PC-9 (cell line): ENCODE results near the gene CREBBP. TPM values are rescaled to one million over a fixed set of nuclear protein-coding genes. Genes with fewer than 3 reads are reported as not detected.

Experiments
- BruUV-seq: library from RNA; stranded (reverse); fragments of 400-500 nt; replicated peaks from 2 replicates; lab custom pipeline; 2021; lab: Mats Ljungman, UMichigan
- CTCF ChIA-PET: fragments of 300-600 bp; sonication (Branson Sonifier 250); formaldehyde crosslinking; loops from one replicate; lab custom pipeline; 2022; ENCODE audit warnings: antibody characterized with exemption; lab: Charles Lee
- POLR2A ChIA-PET: fragments of 300-600 bp; sonication (Branson Sonifier 250); formaldehyde crosslinking; loops from one replicate; lab custom pipeline; 2022; ENCODE audit warnings: antibody characterized with exemption; ENCODE audit not compliant: unreplicated experiment; lab: Charles Lee
- DNase-seq, 2 experiments: peaks; one replicate each; pipeline versions ENCODE4 v3.0.0 to v3.0.0-alpha.2; 2015 to 2022; ENCODE audit warnings: mixed read lengths in 1 of 2
- H2AFZ ChIP-seq: fragments of 200-600 bp; sonication (generic); 2 replicates; pipeline ENCODE4 v1.8.1; 2017; ENCODE audit warnings: antibody characterized with exemption
- H3F3A ChIP-seq: fragments of 200-600 bp; sonication (generic); 2 replicates; pipeline ENCODE4 v1.8.1; 2017; ENCODE audit warnings: antibody characterized with exemption, mild to moderate bottlenecking, low read depth; ENCODE audit not compliant: insufficient read depth
- H3K27ac ChIP-seq: fragments of 200-600 bp; sonication (generic); 2 replicates; pipeline ENCODE4 v1.6.1; 2016; ENCODE audit warnings: mixed run types
- H3K27me3 ChIP-seq: fragments of 200-600 bp; sonication (generic); 2 replicates; pipeline ENCODE4 v1.6.1; 2016; ENCODE audit warnings: low read depth, mixed run types; ENCODE audit not compliant: insufficient read depth
- H3K36me3 ChIP-seq: fragments of 200-600 bp; sonication (generic); 2 replicates; pipeline ENCODE4 v1.6.1; 2016; ENCODE audit warnings: low read depth, mixed run types
- H3K4me1 ChIP-seq: fragments of 200-600 bp; sonication (generic); replicated peaks from 2 replicates; pipeline ENCODE4 v1.6.1; 2016; ENCODE audit warnings: mixed run types; ENCODE audit not compliant: insufficient read depth
- H3K4me2 ChIP-seq: fragments of 200-600 bp; sonication (generic); 2 replicates; pipeline ENCODE4 v1.6.1; 2017; ENCODE audit warnings: mixed run types
- H3K4me3 ChIP-seq: fragments of 200-600 bp; sonication (generic); 2 replicates; pipeline ENCODE4 v1.6.1; 2016; ENCODE audit warnings: mixed run types
- H3K79me2 ChIP-seq: fragments of 200-600 bp; sonication (generic); 2 replicates; pipeline ENCODE4 v1.6.1; 2017; ENCODE audit warnings: low read depth, mixed run types
- H3K9me2 ChIP-seq: fragments of 200-600 bp; sonication (generic); 2 replicates; pipeline ENCODE4 v1.8.1; 2017; ENCODE audit warnings: mild to moderate bottlenecking; ENCODE audit not compliant: insufficient read depth
- H3K9me3 ChIP-seq: fragments of 200-600 bp; sonication (generic); 2 replicates; pipeline ENCODE4 v1.8.1; 2016; ENCODE audit warnings: low read depth; ENCODE audit not compliant: insufficient read depth
- H4K20me1 ChIP-seq: fragments of 200-600 bp; sonication (generic); 2 replicates; pipeline ENCODE4 v1.8.1; 2017; ENCODE audit not compliant: insufficient read depth
- EZH2 ChIP-seq: fragments of 200-600 bp; sonication (generic); IDR thresholded peaks from 2 replicates; pipeline ENCODE4 v1.8.0; 2017; ENCODE audit warnings: antibody characterized with exemption, low read depth
- intact Hi-C: fragments of 100-400 bp; cut with micrococcal nuclease; formaldehyde crosslinking; loops from one replicate; pipeline ENCODE4 v1.10.0; 2022; ENCODE audit not compliant: unreplicated experiment
- total RNA-seq: library from RNA; stranded (reverse); gene quantifications from 2 replicates; pipeline ENCODE4 v1.2.3, GENCODE V29; 2021
- TF ChIP-seq, protein P1 (sequence below): fragments of 200-600 bp; sonication (generic); conservative IDR thresholded peaks from 2 replicates; pipeline ENCODE4 v1.6.1; 2017; ENCODE audit warnings: mixed run types, antibody characterized with exemption, mild to moderate bottlenecking, moderate library complexity

Gene CREBBP
- total RNA-seq, 1 experiment from 2014 or later = 74.9 TPM

DNA sequence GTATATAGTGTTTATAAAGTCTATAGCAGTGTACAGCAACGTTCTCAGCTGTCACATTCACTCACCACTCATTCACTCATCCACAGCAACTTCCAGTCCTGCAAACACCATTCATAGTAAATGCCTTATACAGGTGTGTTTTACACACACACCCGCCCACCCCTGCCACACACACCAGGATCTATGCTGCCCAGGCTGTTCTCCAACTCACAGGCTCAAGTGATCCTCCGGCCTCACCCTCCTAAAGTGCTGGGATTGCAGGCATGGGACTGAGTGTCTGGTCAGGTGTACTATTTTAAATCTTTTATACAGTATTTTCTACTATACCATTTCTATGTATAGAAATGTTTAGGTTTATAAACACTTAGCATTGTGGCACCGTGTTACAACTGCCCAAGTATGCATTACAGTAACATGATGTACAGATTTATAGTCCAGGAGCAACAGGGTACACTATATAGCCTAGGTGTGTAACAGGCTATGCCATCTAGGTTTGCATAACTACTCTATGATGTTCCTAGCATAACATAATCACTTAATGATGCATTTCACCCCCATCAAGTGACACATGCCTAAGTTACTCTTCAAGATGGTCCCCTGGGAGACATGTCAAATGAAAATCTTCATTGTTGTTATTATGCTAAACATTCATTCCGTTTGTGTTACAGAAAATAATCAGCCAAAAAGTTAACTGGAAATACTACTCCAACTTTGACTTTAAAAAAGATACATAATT is 42.5 kb downstream of the CREBBP start:
- intact Hi-C loops = no loop called here
- Histone ChIP-seq H3F3A (0 out of 2 replicates have a peak, but pooled peaks cover 12% of the 10 kb centered on the region), H3K79me2 (peaks cover 84% of the 10 kb centered on the region), H3K9me2 (no peaks in the 10 kb centered on the region), H3K9me3 (0 out of 2 replicates have a peak, but pooled peaks cover 4% of the 10 kb centered on the region), H3K27ac (no peak overlapping the region), H4K20me1 (peaks cover 65% of the 10 kb centered on the region), H3K36me3 (no peaks in the 10 kb centered on the region), H2AFZ (no peak overlapping the region), H3K4me3 (no peak overlapping the region), H3K4me1 (no peaks in the 10 kb centered on the region), H3K4me2 (no peak overlapping the region), H3K27me3 (no peaks in the 10 kb centered on the region)
- TF ChIP-seq, protein P1, sequence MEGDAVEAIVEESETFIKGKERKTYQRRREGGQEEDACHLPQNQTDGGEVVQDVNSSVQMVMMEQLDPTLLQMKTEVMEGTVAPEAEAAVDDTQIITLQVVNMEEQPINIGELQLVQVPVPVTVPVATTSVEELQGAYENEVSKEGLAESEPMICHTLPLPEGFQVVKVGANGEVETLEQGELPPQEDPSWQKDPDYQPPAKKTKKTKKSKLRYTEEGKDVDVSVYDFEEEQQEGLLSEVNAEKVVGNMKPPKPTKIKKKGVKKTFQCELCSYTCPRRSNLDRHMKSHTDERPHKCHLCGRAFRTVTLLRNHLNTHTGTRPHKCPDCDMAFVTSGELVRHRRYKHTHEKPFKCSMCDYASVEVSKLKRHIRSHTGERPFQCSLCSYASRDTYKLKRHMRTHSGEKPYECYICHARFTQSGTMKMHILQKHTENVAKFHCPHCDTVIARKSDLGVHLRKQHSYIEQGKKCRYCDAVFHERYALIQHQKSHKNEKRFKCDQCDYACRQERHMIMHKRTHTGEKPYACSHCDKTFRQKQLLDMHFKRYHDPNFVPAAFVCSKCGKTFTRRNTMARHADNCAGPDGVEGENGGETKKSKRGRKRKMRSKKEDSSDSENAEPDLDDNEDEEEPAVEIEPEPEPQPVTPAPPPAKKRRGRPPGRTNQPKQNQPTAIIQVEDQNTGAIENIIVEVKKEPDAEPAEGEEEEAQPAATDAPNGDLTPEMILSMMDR = no peak
- no peak for TF ChIP-seq EZH2
- CTCF ChIA-PET = interaction anchor here (0.6 kb wide), 1 partner anchor 130 kb away, joined by 3 read pairs; no protein-coding TSS in a partner anchor
- no peak for DNase-seq
- POLR2A ChIA-PET = interaction anchor here (0.7 kb wide), 1 partner anchor 555 kb away, joined by 12 read pairs; no protein-coding TSS in a partner anchor
- BruUV-seq = no TSS peak

DNA sequence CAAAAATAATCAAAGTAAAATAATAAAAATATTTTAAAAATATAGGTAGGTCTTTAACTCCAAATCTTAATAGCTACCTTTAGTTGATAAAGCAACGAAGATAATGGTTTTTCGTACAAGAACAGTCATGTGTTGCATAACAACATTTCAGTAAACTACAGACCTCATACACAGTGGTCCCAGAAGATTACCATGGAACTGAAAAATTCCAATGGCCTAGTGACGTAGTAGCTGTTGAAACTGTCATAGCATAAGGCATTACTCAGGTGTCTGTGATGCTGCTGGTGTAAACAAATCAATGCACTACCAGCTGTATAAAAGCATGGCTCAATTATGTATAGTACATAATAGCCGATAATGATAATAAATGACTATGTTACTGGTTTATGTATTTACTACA is 43.9 kb downstream of the CREBBP start:
- no peak for DNase-seq
- H3K9me3 ChIP-seq = 0 out of 2 replicates have a peak, but pooled peaks cover 10% of the 10 kb centered on the region
- no peaks in the 10 kb centered on the region for H3K27me3 ChIP-seq
- H2AFZ ChIP-seq = no peak overlapping the region
- TF ChIP-seq, protein P1 = no peak
- TF ChIP-seq EZH2 = no peak
- H3K27ac ChIP-seq = no peak overlapping the region
- H3K36me3 ChIP-seq = no peaks in the 10 kb centered on the region
- intact Hi-C loops = no loop called here
- H3K79me2 ChIP-seq = peaks cover 84% of the 10 kb centered on the region
- no peak overlapping the region for H3K4me3 ChIP-seq
- H3F3A ChIP-seq = peaks cover 17% of the 10 kb centered on the region; the same call in 1 of the 2 replicates
- no TSS peak for BruUV-seq
- H4K20me1 ChIP-seq = peaks cover 69% of the 10 kb centered on the region
- H3K9me2 ChIP-seq = no peaks in the 10 kb centered on the region
- CTCF ChIA-PET = no interaction called here
- H3K4me2 ChIP-seq = no peak overlapping the region
- no peaks in the 10 kb centered on the region for H3K4me1 ChIP-seq
- POLR2A ChIA-PET = no interaction called here

DNA sequence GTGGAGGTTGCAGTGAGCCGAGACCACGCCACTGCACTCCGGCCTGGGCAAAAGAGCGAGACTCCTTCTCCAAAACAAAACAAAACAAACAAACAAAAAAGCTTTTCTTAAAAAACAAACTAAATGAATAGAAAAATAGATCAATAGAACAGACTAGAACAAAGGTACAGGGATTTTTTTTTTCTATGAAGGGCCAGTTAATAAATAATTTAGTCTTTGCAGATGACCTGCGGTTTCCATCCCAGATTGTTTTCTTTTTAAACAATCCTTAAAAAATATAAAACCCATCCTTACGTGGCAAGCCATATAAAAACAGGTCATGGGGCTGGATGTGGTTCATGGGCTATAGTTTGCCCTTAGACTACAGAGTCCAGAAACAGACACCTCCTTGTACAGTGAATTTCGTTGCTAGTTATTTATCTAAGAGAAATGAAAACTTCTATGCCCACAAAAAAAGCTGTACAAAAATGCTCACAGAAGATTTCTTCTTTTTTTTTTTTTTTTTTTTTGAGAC is 45.4 kb downstream of the CREBBP start:
- Histone ChIP-seq H3K9me2 (no peaks in the 10 kb centered on the region), H3K4me3 (no peak overlapping the region), H3F3A (peaks cover 17% of the 10 kb centered on the region; the same call in 1 of the 2 replicates), H2AFZ (no peak overlapping the region), H3K79me2 (peaks cover 83% of the 10 kb centered on the region), H4K20me1 (peaks cover 68% of the 10 kb centered on the region), H3K27me3 (no peaks in the 10 kb centered on the region), H3K36me3 (no peaks in the 10 kb centered on the region), H3K27ac (no peak overlapping the region), H3K9me3 (0 out of 2 replicates have a peak, but pooled peaks cover 10% of the 10 kb centered on the region), H3K4me2 (no peak overlapping the region), H3K4me1 (no peaks in the 10 kb centered on the region)
- POLR2A ChIA-PET = no interaction called here
- BruUV-seq = no TSS peak
- TF ChIP-seq, protein P1 = no peak
- TF ChIP-seq EZH2 = no peak
- DNase-seq = no peak
- intact Hi-C loops = no loop called here
- CTCF ChIA-PET = no interaction called here
